Activated T-helper 1 cell treated with anti-CD3 and anti-CD28 coated beads, Interleukin-12 subunit alpha, Interleukin-12 subunit beta, Interleukin-2, Interleukin-4 antibody, amounts not matched to agents 30 ng/mL and 10 ng/mL and 1 ng/mL, durations not matched to agents 14 hours and 24 hours and 36 hours (primary cell): ENCODE results near the gene SLC48A1. TPM values are rescaled to one million over a fixed set of nuclear protein-coding genes. Genes with fewer than 3 reads are reported as not detected.

Experiments
- DNase-seq: peaks from one replicate; pipeline ENCODE4 v3.0.0; 2021; ENCODE audit warnings: low spot score
- H3K27ac Mint-ChIP-seq: one replicate; pipeline ENCODE4 v1.8.0; 2021; ENCODE audit warnings: mild to moderate bottlenecking, mixed read lengths
- H3K27me3 Mint-ChIP-seq: one replicate; pipeline ENCODE4 v1.8.0; 2022; ENCODE audit warnings: mild to moderate bottlenecking, moderate library complexity, mixed read lengths; ENCODE audit not compliant: insufficient read depth
- H3K36me3 Mint-ChIP-seq: one replicate; pipeline ENCODE4 v1.8.0; 2021; ENCODE audit warnings: low read depth, mixed read lengths
- H3K4me1 Mint-ChIP-seq: one replicate; pipeline ENCODE4 v1.8.0; 2021; ENCODE audit warnings: low read depth, mixed read lengths
- H3K4me3 Mint-ChIP-seq: one replicate; pipeline ENCODE4 v1.8.0; 2021; ENCODE audit warnings: mild to moderate bottlenecking, moderate library complexity, mixed read lengths
- H3K9me3 Mint-ChIP-seq: one replicate; pipeline ENCODE4 v1.8.0; 2021; ENCODE audit warnings: mixed read lengths
- intact Hi-C: fragments of 100-400 bp; cut with micrococcal nuclease; formaldehyde crosslinking; loops from one replicate; pipeline ENCODE4 v1.15.1; 2024
- total RNA-seq: library from RNA; stranded (reverse); gene quantifications from 2 replicates; pipeline ENCODE4 v1.2.3, GENCODE V29; 2022

The SLC48A1 gene
- total RNA-seq, 1 donor from 2014 or later: 12.7 TPM

- H3K36me3 Mint-ChIP-seq: peaks cover 64% of the 10 kb centered on the region
- no peaks in the 10 kb centered on the region for H3K27me3 Mint-ChIP-seq
- H3K4me1 Mint-ChIP-seq: peaks cover 19% of the 10 kb centered on the region
- peak overlapping the region; percentile 43 for H3K27ac Mint-ChIP-seq
- no peak for DNase-seq
- H3K4me3 Mint-ChIP-seq: no peak overlapping the region
- intact Hi-C loops: no loop called here
- no peaks in the 10 kb centered on the region for H3K9me3 Mint-ChIP-seq
These were observed 14.7 kb downstream of the SLC48A1 start for GRCh38 chr12:47787596-47788319.

GRCh38 chr12:47789141-47789540 lies 16.1 kb downstream of the SLC48A1 start:
- Mint-ChIP-seq H3K4me3 (no peak overlapping the region), H3K27me3 (no peaks in the 10 kb centered on the region), H3K27ac (no peak overlapping the region), H3K4me1 (peaks cover 19% of the 10 kb centered on the region), H3K36me3 (peaks cover 67% of the 10 kb centered on the region), H3K9me3 (no peaks in the 10 kb centered on the region)
- DNase-seq: no peak
- intact Hi-C loops: no loop called here

- intact Hi-C loops: no loop called here
- Mint-ChIP-seq H3K27ac (peak overlapping the region; percentile 61), H3K36me3 (peaks cover 65% of the 10 kb centered on the region), H3K4me1 (peaks cover 19% of the 10 kb centered on the region), H3K27me3 (no peaks in the 10 kb centered on the region), H3K9me3 (no peaks in the 10 kb centered on the region), H3K4me3 (no peak overlapping the region)
- no peak for DNase-seq
These were observed 16.9 kb downstream of the SLC48A1 start for GRCh38 chr12:47789712-47790489.

GRCh38 chr12:47790676-47791350 lies 17.8 kb downstream of the SLC48A1 start:
- peaks cover 65% of the 10 kb centered on the region for H3K36me3 Mint-ChIP-seq
- H3K9me3 Mint-ChIP-seq: no peaks in the 10 kb centered on the region
- H3K27ac Mint-ChIP-seq: peak overlapping the region; percentile 29

GRCh38 chr12:47791351-47791746 lies 18.3 kb downstream of the SLC48A1 start:
- Mint-ChIP-seq H3K4me3 (no peak overlapping the region), H3K27me3 (no peaks in the 10 kb centered on the region), H3K27ac (no peak overlapping the region), H3K36me3 (peaks cover 61% of the 10 kb centered on the region), H3K4me1 (peaks cover 19% of the 10 kb centered on the region), H3K9me3 (no peaks in the 10 kb centered on the region)
- no peak for DNase-seq
- intact Hi-C loops: no loop called here

More at GRCh38 chr12:47790676-47791350, 17.8 kb downstream of the SLC48A1 start:
- intact Hi-C loops: no loop called here
- Mint-ChIP-seq H3K4me1 (peaks cover 19% of the 10 kb centered on the region), H3K27me3 (no peaks in the 10 kb centered on the region), H3K4me3 (no peak overlapping the region)
- no peak for DNase-seq

GRCh38 chr12:47791874-47792273 lies 18.8 kb downstream of the SLC48A1 start:
- no peaks in the 10 kb centered on the region for H3K9me3 Mint-ChIP-seq
- intact Hi-C loops: no loop called here
- peaks cover 56% of the 10 kb centered on the region for H3K36me3 Mint-ChIP-seq
- no peak for DNase-seq
- H3K27me3 Mint-ChIP-seq: no peaks in the 10 kb centered on the region
- H3K4me1 Mint-ChIP-seq: peaks cover 19% of the 10 kb centered on the region
- H3K27ac Mint-ChIP-seq: no peak overlapping the region
- H3K4me3 Mint-ChIP-seq: no peak overlapping the region

GRCh38 chr12:47793015-47793681 lies 20.1 kb downstream of the SLC48A1 start:
- H3K27ac Mint-ChIP-seq: no peak overlapping the region
- peaks cover 52% of the 10 kb centered on the region for H3K36me3 Mint-ChIP-seq
- H3K4me3 Mint-ChIP-seq: no peak overlapping the region
- H3K27me3 Mint-ChIP-seq: no peaks in the 10 kb centered on the region
- H3K9me3 Mint-ChIP-seq: no peaks in the 10 kb centered on the region
- peaks cover 8% of the 10 kb centered on the region for H3K4me1 Mint-ChIP-seq
- no peak for DNase-seq
- intact Hi-C loops: no loop called here

- peak overlapping the region; percentile 52 for H3K27ac Mint-ChIP-seq
These were observed 21.6 kb downstream of the SLC48A1 start for GRCh38 chr12:47794679-47795078.

GRCh38 chr12:47795121-47795813 lies 22.2 kb downstream of the SLC48A1 start:
- H3K9me3 Mint-ChIP-seq: no peaks in the 10 kb centered on the region
- H3K4me1 Mint-ChIP-seq: peaks cover 18% of the 10 kb centered on the region
- no peak for DNase-seq
- H3K4me3 Mint-ChIP-seq: no peak overlapping the region
- peaks cover 44% of the 10 kb centered on the region for H3K36me3 Mint-ChIP-seq
- intact Hi-C loops: no loop called here
- no peak overlapping the region for H3K27ac Mint-ChIP-seq
- H3K27me3 Mint-ChIP-seq: no peaks in the 10 kb centered on the region

More at GRCh38 chr12:47794679-47795078, 21.6 kb downstream of the SLC48A1 start:
- H3K4me3 Mint-ChIP-seq: no peak overlapping the region
- no peak for DNase-seq
- intact Hi-C loops: no loop called here
- no peaks in the 10 kb centered on the region for H3K27me3 Mint-ChIP-seq
- no peaks in the 10 kb centered on the region for H3K9me3 Mint-ChIP-seq
- H3K36me3 Mint-ChIP-seq: peaks cover 45% of the 10 kb centered on the region
- H3K4me1 Mint-ChIP-seq: peaks cover 13% of the 10 kb centered on the region

GRCh38 chr12:47795814-47796411 lies 22.9 kb downstream of the SLC48A1 start:
- intact Hi-C loops: no loop called here

GRCh38 chr12:47797441-47797840 lies 24.4 kb downstream of the SLC48A1 start:
- peak overlapping the region; percentile 65 for H3K27ac Mint-ChIP-seq
- H3K9me3 Mint-ChIP-seq: no peaks in the 10 kb centered on the region
- intact Hi-C loops: no loop called here
- no peaks in the 10 kb centered on the region for H3K27me3 Mint-ChIP-seq
- no peak overlapping the region for H3K4me3 Mint-ChIP-seq
- peaks cover 43% of the 10 kb centered on the region for H3K36me3 Mint-ChIP-seq
- no peak for DNase-seq
- H3K4me1 Mint-ChIP-seq: peaks cover 33% of the 10 kb centered on the region

More at GRCh38 chr12:47795814-47796411, 22.9 kb downstream of the SLC48A1 start:
- Mint-ChIP-seq H3K9me3 (no peaks in the 10 kb centered on the region), H3K4me3 (no peak overlapping the region), H3K36me3 (peaks cover 39% of the 10 kb centered on the region), H3K27me3 (no peaks in the 10 kb centered on the region), H3K4me1 (peaks cover 21% of the 10 kb centered on the region), H3K27ac (no peak overlapping the region)
- no peak for DNase-seq
